Skeletal muscle tissue (tissue), 4 donors: ENCODE results near the gene RYR3. TPM values are rescaled to one million over a fixed set of nuclear protein-coding genes. Genes with fewer than 3 reads are reported as not detected.

Experiments
- H3K27ac ChIP-seq: one replicate; pipeline ENCODE4 v1.7.0; 2013; ENCODE audit warnings: mild to moderate bottlenecking, low read depth, low read length, inconsistent platforms
- H3K27me3 ChIP-seq, 3 donors: one replicate each; pipeline ENCODE4 v1.7.0; 2013; ENCODE audit warnings: low read length in 3 of 3; ENCODE audit not compliant: control insufficient read depth in 3 of 3, insufficient read depth in 3 of 3
- H3K36me3 ChIP-seq, 3 donors: one replicate each; pipeline ENCODE4 v1.7.0; 2013; ENCODE audit warnings: low read length in 3 of 3; ENCODE audit not compliant: control insufficient read depth in 3 of 3, insufficient read depth in 3 of 3
- H3K4me1 ChIP-seq, 3 donors: one replicate each; pipeline ENCODE4 v1.7.0; 2013; ENCODE audit warnings: low read length in 3 of 3, mild to moderate bottlenecking in 3 of 3; ENCODE audit not compliant: control insufficient read depth in 3 of 3, insufficient read depth in 3 of 3
- H3K4me3 ChIP-seq, 3 donors: one replicate each; pipeline ENCODE4 v1.7.0; 2013; ENCODE audit warnings: low read length in 3 of 3
- H3K9ac ChIP-seq, 3 donors: one replicate each; pipeline ENCODE4 v1.7.0; 2013; ENCODE audit warnings: low read length in 3 of 3, mild to moderate bottlenecking in 3 of 3, moderate library complexity in 2 of 3, low read depth in 1 of 3
- H3K9me3 ChIP-seq, 3 donors: one replicate each; pipeline ENCODE4 v1.7.0; 2013; ENCODE audit warnings: low read length in 3 of 3; ENCODE audit not compliant: control insufficient read depth in 3 of 3
- total RNA-seq: library from RNA; depleted of rRNA; stranded (reverse); fragments of >200 nt; gene quantifications from one replicate; pipeline ENCODE4 v1.2.3, GENCODE V29; 2014
- donor health status: Osteomylitis.

The RYR3 gene
- total RNA-seq, 1 donor from 2014 or later: 50.6 TPM

DNA sequence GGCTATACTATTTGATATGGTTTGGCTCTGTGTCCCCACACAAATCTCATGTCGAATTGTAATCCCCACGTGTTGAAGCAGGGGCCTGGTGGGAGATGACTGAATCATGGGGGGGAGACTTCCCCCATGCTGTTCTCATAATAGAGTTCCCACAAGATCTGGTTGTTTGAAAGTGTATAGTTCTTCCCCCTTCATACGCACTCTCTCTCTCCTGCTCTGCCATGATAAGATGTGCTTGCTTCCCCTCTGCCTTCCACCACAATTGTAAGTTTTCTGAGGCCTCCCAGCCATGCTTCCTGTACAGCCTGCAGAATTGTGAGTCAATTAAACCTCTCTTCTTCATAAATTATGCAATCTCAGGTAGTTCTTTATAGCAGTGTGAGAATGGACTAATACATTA lies 367.4 kb downstream of the RYR3 start:
- H3K27me3 ChIP-seq: no peaks in the 10 kb centered on the region

DNA sequence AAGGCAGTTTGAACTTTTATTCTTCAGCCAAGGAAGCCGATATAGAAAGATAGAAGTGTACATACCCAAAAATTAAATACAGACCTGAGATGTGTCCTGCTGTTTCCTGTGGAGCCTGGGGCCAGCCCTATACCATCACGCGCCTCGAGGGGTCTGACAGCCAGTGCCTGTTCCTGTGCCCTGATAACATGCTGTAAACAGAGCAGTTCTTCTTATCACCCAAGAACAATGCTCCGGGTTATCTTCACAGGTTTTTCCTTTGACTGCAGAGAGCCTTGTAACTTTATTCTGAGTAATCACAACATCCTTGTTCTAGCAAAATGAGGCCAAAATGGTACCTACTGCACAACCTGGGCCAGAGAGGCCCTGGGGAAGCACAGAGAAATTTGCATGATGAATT lies 367.8 kb downstream of the RYR3 start:
- Histone ChIP-seq H3K9me3 (no peaks in the 10 kb centered on the region), H3K36me3 (peaks cover 0 to 4% (median 0%) of the 10 kb centered on the region in 3 donors), H3K9ac (no peak overlapping the region), H3K4me3 (no peak overlapping the region), H3K4me1 (peaks cover 6 to 7% (median 6%) of the 10 kb centered on the region in 3 donors), H3K27me3 (no peaks in the 10 kb centered on the region), H3K27ac (no peak overlapping the region)

More for the DNA sequence above, 367.4 kb downstream of the RYR3 start:
- no peaks in the 10 kb centered on the region for H3K9me3 ChIP-seq
- no peak overlapping the region for H3K9ac ChIP-seq
- peaks cover 6 to 7% (median 6%) of the 10 kb centered on the region in 3 donors for H3K4me1 ChIP-seq
- H3K27ac ChIP-seq: no peak overlapping the region
- no peak overlapping the region for H3K4me3 ChIP-seq
- H3K36me3 ChIP-seq: peaks cover 0 to 5% (median 0%) of the 10 kb centered on the region in 3 donors

DNA sequence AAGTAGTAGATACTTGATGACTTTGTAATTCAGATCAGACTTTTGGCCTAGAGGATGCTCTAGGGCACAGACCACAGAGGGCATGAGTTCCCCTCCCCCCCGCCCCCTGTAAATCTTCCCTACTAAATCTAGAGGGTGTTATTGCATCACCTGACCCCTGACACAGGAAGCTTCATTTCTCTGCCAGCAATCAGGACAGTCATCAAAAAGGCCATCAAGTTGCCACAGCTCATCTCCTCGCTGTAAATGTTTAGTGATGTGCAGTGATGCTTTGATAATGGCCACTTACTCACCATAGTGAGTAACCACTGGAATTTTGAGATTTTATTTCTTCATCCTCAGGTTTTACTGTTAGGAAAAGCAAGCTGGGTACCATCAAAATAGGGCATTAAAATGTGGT lies 368.3 kb downstream of the RYR3 start:
- Histone ChIP-seq H3K27me3 (no peaks in the 10 kb centered on the region), H3K4me1 (peaks cover 6 to 7% (median 6%) of the 10 kb centered on the region in 3 donors), H3K36me3 (no peaks in the 10 kb centered on the region), H3K4me3 (no peak overlapping the region), H3K9ac (no peak overlapping the region), H3K9me3 (no peaks in the 10 kb centered on the region), H3K27ac (no peak overlapping the region)

DNA sequence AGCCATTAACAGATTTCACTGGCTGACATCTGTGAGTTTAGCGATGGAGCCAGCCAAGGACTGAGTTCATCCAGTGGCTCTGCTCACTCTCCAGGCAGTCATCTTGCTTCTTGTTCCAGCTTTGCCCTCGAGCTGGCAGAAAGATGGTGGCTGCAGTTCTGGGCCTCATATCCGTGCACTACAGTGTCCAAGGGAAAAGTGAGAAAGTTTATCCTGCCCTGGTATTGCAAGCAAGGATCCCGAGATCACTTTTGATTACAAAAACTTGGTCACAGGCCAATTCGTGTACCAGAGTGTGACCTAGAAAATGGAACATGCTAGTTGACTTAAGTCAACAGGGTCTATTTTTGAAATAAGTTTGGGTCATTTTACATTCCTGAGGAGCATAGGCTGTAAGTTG lies 369.6 kb downstream of the RYR3 start:
- Histone ChIP-seq H3K4me3 (no peak overlapping the region), H3K4me1 (peaks cover 6 to 7% (median 6%) of the 10 kb centered on the region in 3 donors), H3K27ac (no peak overlapping the region), H3K9me3 (no peaks in the 10 kb centered on the region), H3K27me3 (no peaks in the 10 kb centered on the region), H3K9ac (no peak overlapping the region), H3K36me3 (no peaks in the 10 kb centered on the region)

DNA sequence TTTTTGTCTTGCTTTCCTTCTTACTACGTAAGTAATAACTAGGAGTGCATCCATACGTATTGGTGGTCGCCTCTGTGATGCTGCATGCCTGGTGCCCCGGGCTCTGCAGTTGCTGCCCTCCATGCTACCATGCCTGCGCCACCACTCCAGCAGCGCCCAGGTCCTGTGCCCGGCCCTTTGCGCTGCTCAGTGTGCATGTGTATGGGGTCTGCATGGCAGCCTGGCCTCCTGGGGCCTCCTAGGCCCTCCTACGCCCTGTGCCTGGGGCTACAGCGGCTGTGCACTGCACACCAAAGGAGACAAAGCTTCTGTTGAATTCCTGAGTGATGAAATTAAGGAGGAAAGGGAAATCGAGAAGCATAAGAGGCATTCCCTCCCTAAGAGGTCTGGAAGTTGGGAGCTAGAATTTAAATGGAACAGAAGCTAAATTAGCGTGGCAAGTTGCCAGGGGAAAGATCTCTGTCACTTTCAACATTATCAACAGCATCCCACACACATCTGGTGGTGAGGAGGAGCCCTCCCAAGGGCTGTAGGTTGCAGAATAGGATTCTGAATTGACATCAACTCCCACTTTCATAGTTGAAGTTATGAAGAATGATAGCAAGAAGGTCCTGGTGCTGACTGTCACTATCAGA lies 382.5 kb downstream of the RYR3 start:
- H3K9me3 ChIP-seq: no peaks in the 10 kb centered on the region
- H3K27me3 ChIP-seq: no peaks in the 10 kb centered on the region
- peaks cover 0 to 2% (median 0%) of the 10 kb centered on the region in 3 donors for H3K36me3 ChIP-seq
- H3K4me1 ChIP-seq: no peaks in the 10 kb centered on the region
- no peak overlapping the region for H3K27ac ChIP-seq
- H3K4me3 ChIP-seq: no peak overlapping the region
- H3K9ac ChIP-seq: no peak overlapping the region

DNA sequence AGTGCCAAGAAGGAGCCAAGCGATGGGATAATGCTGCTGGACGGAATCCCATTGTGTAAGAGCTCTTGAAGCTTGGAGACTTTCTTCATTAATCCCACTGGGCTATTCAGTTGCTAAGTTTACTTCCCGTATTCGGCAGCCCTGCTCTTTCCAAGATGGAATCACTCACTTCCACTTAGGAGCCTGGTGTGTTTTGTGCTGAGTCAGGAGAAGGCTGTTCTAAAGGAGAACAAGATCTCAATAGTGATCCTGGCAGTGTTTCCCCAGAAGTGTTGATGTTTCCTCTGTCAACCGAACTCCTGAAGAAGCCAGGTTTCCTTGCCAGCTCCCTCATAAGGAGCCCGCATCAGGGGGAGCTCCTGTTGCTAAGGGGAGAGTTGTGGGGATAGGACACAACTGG lies 387.4 kb downstream of the RYR3 start:
- no peaks in the 10 kb centered on the region for H3K27me3 ChIP-seq
- H3K4me3 ChIP-seq: no peak overlapping the region
- no peak overlapping the region for H3K9ac ChIP-seq
- no peaks in the 10 kb centered on the region for H3K9me3 ChIP-seq
- H3K36me3 ChIP-seq: peaks cover 0 to 8% (median 0%) of the 10 kb centered on the region in 3 donors
- peaks cover 7 to 14% (median 7%) of the 10 kb centered on the region in 3 donors for H3K4me1 ChIP-seq
- no peak overlapping the region for H3K27ac ChIP-seq

DNA sequence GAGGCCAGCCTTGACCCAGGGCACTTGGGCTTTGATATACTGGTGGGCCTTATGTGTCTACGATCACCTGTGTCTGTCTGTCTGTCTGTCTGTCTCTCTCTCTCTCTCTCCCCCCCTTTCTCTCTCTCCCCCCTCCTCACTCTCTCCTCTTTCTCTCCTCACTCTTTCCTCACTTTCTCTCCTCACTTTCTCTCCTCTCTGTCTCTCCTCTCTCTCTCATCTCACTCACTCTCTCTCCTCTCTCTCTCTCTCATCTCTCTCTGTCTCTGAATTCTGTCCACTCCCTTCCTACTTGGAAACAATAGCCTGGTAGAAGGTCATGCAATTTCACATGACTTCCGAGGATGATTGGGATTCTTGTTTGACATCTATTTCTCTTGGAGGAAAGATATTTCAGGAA lies 388.4 kb downstream of the RYR3 start:
- no peak overlapping the region for H3K27ac ChIP-seq
- no peaks in the 10 kb centered on the region for H3K9me3 ChIP-seq
- H3K27me3 ChIP-seq: no peaks in the 10 kb centered on the region
- H3K4me1 ChIP-seq: peaks cover 7 to 14% (median 7%) of the 10 kb centered on the region in 3 donors
- no peak overlapping the region for H3K9ac ChIP-seq
- no peak overlapping the region for H3K4me3 ChIP-seq
- peaks cover 0 to 8% (median 0%) of the 10 kb centered on the region in 3 donors for H3K36me3 ChIP-seq

DNA sequence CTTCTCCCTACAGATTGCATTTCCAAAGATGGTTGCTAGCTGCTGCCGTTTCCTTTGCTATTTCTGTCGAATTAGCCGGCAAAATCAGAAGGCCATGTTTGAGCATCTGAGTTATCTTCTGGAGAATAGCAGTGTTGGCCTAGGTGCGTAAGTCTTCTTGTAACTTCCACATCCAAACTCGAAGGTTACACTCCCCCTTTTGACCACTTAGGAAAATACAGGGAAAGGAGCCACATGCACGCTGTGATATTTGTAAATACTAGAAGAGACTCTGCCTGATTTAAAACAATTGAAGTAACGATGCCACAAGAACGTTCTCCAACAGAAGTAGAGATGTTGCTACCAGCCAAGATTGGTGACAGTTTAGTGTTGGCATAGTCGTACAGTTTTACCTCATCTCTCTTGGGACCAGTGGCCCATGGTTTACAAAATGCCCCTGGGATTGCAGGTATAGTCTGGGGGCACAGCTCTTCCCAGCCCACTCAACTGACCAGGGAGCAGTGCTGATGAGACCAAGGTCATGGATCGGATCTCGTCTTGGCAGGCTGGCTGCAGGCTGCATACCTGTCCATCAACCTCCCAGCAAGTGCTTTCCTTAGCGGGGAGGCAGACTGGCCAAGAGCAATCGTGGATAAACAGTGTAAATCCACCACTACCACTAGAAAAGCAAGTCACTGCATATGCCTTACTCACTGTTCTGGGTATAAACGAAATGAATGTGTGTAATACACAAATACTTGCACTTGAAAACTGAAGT lies 389.1 kb downstream of the RYR3 start:
- Histone ChIP-seq H3K27ac (no peak overlapping the region), H3K9me3 (no peaks in the 10 kb centered on the region), H3K27me3 (no peaks in the 10 kb centered on the region), H3K4me3 (no peak overlapping the region), H3K36me3 (peaks cover 0 to 8% (median 0%) of the 10 kb centered on the region in 3 donors), H3K9ac (no peak overlapping the region), H3K4me1 (peaks cover 7 to 14% (median 7%) of the 10 kb centered on the region in 3 donors)

DNA sequence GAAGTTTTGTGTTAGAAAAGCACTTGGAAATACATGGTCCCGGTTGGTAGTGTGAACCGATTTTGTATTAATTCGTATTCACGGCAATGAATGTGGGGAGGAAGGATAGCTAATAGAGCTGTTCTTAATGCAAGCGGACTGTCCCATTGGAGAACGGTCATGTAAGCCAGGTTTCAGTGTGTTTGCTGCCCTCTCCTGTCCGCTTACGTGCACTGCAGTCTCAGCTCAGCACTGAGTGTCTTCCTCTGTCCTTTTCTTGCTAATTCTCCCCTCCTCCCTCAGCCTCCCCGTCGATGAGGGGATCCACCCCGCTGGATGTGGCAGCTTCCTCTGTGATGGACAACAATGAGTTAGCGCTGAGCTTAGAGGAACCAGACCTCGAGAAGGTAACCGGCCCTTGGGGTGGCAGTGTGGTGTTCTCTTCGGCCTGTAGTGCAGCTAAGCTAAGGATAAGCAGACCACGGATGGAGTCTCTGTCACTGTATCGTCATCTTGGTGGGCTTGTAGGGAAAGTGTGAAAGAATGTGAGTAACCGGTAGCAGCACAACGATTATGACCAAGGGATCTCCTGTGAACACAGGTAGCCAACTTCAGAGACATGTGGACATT lies 390.0 kb downstream of the RYR3 start:
- Histone ChIP-seq H3K9ac (peak overlapping the region in 1 of 3 donors; percentile 18), H3K27ac (no peak overlapping the region), H3K9me3 (no peaks in the 10 kb centered on the region), H3K27me3 (no peaks in the 10 kb centered on the region), H3K4me1 (peaks cover 7 to 14% (median 7%) of the 10 kb centered on the region in 3 donors), H3K36me3 (peaks cover 0 to 8% (median 0%) of the 10 kb centered on the region in 3 donors), H3K4me3 (peak overlapping the region in 2 of 3 donors; percentile 30 to 45)

DNA sequence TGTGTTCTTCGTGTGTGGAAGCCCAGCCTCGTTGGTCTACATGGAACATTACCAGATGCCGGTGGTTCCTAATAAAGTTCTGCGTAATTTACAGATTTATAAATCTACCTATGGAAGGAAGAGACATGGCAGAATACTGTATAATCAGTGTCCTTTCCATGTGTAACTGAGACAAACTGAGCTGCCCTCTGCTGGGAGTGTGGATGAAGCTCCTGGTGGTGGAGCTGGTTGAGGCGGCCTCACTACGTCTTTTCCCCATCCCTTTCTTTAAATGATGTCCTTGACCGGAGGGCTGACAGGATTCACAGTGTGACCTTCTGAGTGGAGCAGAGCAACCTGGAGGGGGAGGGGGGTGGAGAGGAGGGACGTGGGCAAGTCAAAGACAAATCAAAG lies 390.5 kb downstream of the RYR3 start:
- H3K27ac ChIP-seq: no peak overlapping the region
- no peaks in the 10 kb centered on the region for H3K27me3 ChIP-seq
- H3K9ac ChIP-seq: no peak overlapping the region

More for the DNA sequence above, 390.5 kb downstream of the RYR3 start:
- Histone ChIP-seq H3K9me3 (no peaks in the 10 kb centered on the region), H3K36me3 (peaks cover 0 to 6% (median 0%) of the 10 kb centered on the region in 3 donors), H3K4me1 (peaks cover 7 to 14% (median 7%) of the 10 kb centered on the region in 3 donors), H3K4me3 (no peak overlapping the region)
